Measurements from ENCODE around the gene SCN4A.
"Not testable (repeated sequence)": the region's sequence is repeated elsewhere in the genome, so short reads cannot be mapped to it uniquely, and the experiment has no call there.

The SCN4A gene

DNA sequence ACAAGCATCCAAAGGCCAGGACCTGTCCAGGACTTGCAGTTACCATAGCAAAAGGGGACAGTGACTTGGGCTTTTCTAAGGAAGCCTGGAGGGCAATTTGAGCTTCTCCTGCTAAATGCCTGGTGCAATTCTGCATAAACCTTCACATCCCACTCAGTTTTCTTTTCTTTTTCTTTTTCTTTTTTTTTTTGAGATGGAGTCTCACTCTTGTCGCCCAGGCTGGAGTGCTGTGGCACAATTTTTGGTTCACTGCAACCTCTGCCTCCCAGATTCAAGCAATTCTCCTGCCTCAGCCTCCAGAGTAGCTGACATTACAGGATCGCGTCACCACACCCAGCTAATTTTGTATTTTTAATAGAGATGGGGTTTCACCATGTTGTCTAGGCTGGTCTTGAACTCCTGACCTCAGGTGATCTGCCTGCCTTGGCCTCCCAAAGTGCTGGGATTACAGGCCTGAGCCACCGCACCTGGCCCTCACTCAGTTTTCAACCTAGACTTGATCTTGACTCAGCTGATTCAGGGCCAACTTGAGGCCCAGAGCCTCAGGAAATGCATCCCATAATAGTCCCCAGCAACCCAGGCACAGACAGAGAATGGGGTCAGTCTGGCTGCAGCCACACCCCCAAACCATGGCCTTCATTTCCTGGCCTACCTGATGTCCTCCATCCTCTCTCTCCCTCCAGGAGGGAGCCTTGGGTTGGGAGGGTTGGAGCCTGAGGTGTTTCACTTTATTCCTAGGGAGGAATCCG is 34.5 kb upstream of the SCN4A start:
- H3K4me2 ChIP-seq (ENCODE audit: low read length); H3K9me3 ChIP-seq (replicated peaks; ENCODE audit: low read length); H3K4me3 ChIP-seq (ENCODE audit: low read length); H3K36me3 ChIP-seq (ENCODE audit: insufficient read depth, low read length); H3K9ac ChIP-seq (ENCODE audit: low read depth, low read length): not testable (repeated sequence)
- H3K4me1 ChIP-seq (ENCODE audit: control insufficient read depth, insufficient read depth, low read length): peaks cover 26% of the 10 kb centered on the region
- H3K27me3 ChIP-seq (ENCODE audit: control insufficient read depth, insufficient read depth, low read length): peaks cover 18% of the 10 kb centered on the region

DNA sequence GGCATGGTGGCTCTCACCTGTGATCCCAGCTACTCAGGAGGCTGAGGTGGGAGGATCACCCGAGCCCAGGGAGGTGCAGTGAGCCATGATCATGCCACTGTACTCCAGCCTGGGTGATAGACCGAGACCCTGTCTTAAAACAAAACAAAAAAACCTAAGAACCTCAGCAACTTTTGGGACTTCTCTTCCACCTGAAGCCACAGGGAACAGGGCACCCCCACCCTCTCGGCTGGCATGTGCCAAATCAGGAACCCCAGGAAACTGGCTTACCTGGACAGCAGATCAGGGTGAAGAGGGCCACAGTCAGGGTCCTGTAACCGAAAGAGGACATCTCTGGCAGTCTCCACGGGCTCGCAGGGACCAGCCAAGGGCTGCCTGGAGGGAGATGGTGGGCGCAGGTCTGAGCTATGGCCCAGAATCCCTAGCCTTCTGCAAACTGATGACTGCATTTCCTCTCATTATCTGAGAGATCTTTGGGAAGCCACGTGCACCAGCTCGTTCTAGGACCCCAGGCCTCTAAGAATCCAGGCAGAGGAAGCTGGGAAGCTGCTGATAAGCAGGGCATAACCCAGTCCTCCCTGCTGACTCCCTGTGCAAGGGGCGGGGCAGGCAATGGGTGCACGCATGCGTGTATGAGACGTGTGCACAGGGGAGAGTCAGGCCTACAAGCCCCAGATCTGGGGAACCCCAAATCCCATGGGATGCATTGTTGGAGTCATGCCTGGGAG is 33.8 kb upstream of the SCN4A start:
- H3K9me3 ChIP-seq (replicated peaks; ENCODE audit: low read length): no peaks in the 10 kb centered on the region
- H3K36me3 ChIP-seq (ENCODE audit: insufficient read depth, low read length): no peaks in the 10 kb centered on the region
- H3K4me3 ChIP-seq (ENCODE audit: low read length): no peak overlapping the region
- H3K9ac ChIP-seq (ENCODE audit: low read depth, low read length): no peak overlapping the region
- peaks cover 24% of the 10 kb centered on the region for H3K27me3 ChIP-seq (ENCODE audit: control insufficient read depth, insufficient read depth, low read length)
- H3K4me1 ChIP-seq (ENCODE audit: control insufficient read depth, insufficient read depth, low read length): peaks cover 26% of the 10 kb centered on the region
- H3K4me2 ChIP-seq (ENCODE audit: low read length): no peak overlapping the region

GRCh38 chr17:64005734-64006167 is 33.0 kb upstream of the SCN4A start:
- no peak overlapping the region for H3K9ac ChIP-seq (ENCODE audit: low read depth, low read length)
- H3K9me3 ChIP-seq (replicated peaks; ENCODE audit: low read length): no peaks in the 10 kb centered on the region
- peaks cover 26% of the 10 kb centered on the region for H3K4me1 ChIP-seq (ENCODE audit: control insufficient read depth, insufficient read depth, low read length)
- H3K4me2 ChIP-seq (ENCODE audit: low read length): no peak overlapping the region
- peaks cover 26% of the 10 kb centered on the region for H3K27me3 ChIP-seq (ENCODE audit: control insufficient read depth, insufficient read depth, low read length)
- no peak overlapping the region for H3K4me3 ChIP-seq (ENCODE audit: low read length)
- H3K36me3 ChIP-seq (ENCODE audit: insufficient read depth, low read length): no peaks in the 10 kb centered on the region

- Histone ChIP-seq H3K9ac (ENCODE audit: low read depth, low read length) (no peak overlapping the region), H3K4me3 (ENCODE audit: low read length) (no peak overlapping the region), H3K9me3 (replicated peaks; ENCODE audit: low read length) (no peaks in the 10 kb centered on the region), H3K4me2 (ENCODE audit: low read length) (no peak overlapping the region), H3K4me1 (ENCODE audit: control insufficient read depth, insufficient read depth, low read length) (peaks cover 25% of the 10 kb centered on the region), H3K27me3 (ENCODE audit: control insufficient read depth, insufficient read depth, low read length) (peaks cover 26% of the 10 kb centered on the region), H3K36me3 (ENCODE audit: insufficient read depth, low read length) (no peaks in the 10 kb centered on the region)
Observed at GRCh38 chr17:64004903-64005733, 32.4 kb upstream of the SCN4A start.

GRCh38 chr17:64004218-64004770 is 31.6 kb upstream of the SCN4A start:
- H3K36me3 ChIP-seq (ENCODE audit: insufficient read depth, low read length): no peaks in the 10 kb centered on the region
- no peak overlapping the region for H3K4me2 ChIP-seq (ENCODE audit: low read length)
- H3K4me1 ChIP-seq (ENCODE audit: control insufficient read depth, insufficient read depth, low read length): peaks cover 18% of the 10 kb centered on the region
- peaks cover 29% of the 10 kb centered on the region for H3K27me3 ChIP-seq (ENCODE audit: control insufficient read depth, insufficient read depth, low read length)
- H3K4me3 ChIP-seq (ENCODE audit: low read length): no peak overlapping the region
- H3K9me3 ChIP-seq (replicated peaks; ENCODE audit: low read length): no peaks in the 10 kb centered on the region
- H3K9ac ChIP-seq (ENCODE audit: low read depth, low read length): no peak overlapping the region

DNA sequence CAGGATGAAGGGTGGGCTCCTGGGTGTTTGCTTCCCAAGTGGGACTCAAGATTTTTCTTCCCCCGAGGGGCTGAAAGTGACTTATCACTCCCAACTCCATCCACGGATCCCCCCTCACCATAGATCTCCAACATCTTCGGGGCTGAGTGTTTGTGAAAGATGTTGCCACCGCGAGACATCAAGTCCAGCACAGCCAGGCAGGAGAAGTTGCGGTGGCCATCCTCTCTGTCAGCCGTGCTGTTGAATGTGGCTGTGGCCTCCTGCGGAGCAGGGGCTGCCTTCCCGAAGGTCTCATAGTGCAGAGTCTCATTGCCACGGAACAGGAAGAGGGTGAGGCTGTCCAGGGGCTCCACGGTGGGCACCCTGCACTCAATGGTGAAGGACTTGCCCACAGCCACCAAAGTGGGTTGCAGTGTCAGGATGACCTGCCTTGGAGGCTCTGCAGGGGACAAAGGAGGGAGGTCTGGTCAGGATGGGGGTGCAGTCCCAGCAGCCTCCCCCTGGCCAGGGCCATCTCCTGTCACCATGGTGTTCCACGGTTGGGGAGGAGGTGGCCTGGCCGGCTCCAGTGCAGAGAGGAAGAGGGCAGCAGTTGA is 30.9 kb upstream of the SCN4A start:
- no peaks in the 10 kb centered on the region for H3K36me3 ChIP-seq (ENCODE audit: insufficient read depth, low read length)
- no peaks in the 10 kb centered on the region for H3K9me3 ChIP-seq (replicated peaks; ENCODE audit: low read length)
- H3K9ac ChIP-seq (ENCODE audit: low read depth, low read length): no peak overlapping the region
- H3K4me1 ChIP-seq (ENCODE audit: control insufficient read depth, insufficient read depth, low read length): peaks cover 12% of the 10 kb centered on the region
- H3K4me2 ChIP-seq (ENCODE audit: low read length): no peak overlapping the region
- peaks cover 36% of the 10 kb centered on the region for H3K27me3 ChIP-seq (ENCODE audit: control insufficient read depth, insufficient read depth, low read length)
- no peak overlapping the region for H3K4me3 ChIP-seq (ENCODE audit: low read length)

GRCh38 chr17:64002658-64003525 is 30.2 kb upstream of the SCN4A start:
- no peaks in the 10 kb centered on the region for H3K36me3 ChIP-seq (ENCODE audit: insufficient read depth, low read length)
- no peak overlapping the region for H3K4me3 ChIP-seq (ENCODE audit: low read length)
- no peaks in the 10 kb centered on the region for H3K9me3 ChIP-seq (replicated peaks; ENCODE audit: low read length)
- no peak overlapping the region for H3K4me2 ChIP-seq (ENCODE audit: low read length)
- H3K27me3 ChIP-seq (ENCODE audit: control insufficient read depth, insufficient read depth, low read length): peaks cover 41% of the 10 kb centered on the region
- H3K9ac ChIP-seq (ENCODE audit: low read depth, low read length): no peak overlapping the region
- H3K4me1 ChIP-seq (ENCODE audit: control insufficient read depth, insufficient read depth, low read length): peaks cover 11% of the 10 kb centered on the region

DNA sequence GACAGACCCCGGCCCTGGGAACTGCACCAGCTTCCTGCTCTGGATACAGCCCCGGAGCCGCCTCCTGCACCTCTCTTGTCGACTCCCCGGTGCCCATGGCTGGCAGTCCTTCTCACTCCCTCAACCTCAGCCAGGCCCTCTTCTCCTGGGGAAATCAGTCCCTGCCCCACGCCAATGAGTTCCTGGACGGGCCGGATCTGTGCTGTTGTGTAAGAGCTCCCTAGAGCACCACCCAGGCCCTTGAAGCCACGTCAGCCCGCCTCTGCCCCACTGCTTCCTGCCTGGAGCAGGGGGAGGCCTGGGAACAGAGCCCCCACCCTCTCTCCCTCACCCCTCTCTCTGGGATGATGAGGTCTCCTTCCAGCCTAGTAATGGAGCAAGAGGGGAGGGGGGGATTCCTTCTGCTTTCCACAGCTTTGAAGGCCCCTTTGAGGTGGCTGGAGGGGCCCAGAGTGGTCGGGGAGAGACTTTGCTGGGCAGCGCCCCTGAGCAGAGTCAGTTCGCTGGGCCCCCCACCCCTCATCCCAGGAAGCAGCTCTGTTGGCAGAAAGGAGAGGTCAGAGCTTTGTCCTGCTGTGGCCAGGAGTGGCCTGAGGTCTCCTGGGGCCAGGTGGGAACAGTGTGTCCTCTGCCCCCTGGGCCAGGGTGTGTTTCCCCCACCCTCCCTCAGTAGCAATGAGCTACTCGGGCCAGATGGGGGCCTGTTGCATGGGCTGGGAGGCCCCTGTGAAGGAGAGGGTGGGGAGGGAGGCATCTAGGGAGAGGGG is 29.2 kb upstream of the SCN4A start:
- peaks cover 10% of the 10 kb centered on the region for H3K4me1 ChIP-seq (ENCODE audit: control insufficient read depth, insufficient read depth, low read length)

GRCh38 chr17:64001091-64001579 is 28.4 kb upstream of the SCN4A start:
- H3K4me1 ChIP-seq (ENCODE audit: control insufficient read depth, insufficient read depth, low read length): peaks cover 10% of the 10 kb centered on the region
- no peaks in the 10 kb centered on the region for H3K36me3 ChIP-seq (ENCODE audit: insufficient read depth, low read length)

More for the DNA sequence above, 29.2 kb upstream of the SCN4A start:
- no peak overlapping the region for H3K4me2 ChIP-seq (ENCODE audit: low read length)
- H3K4me3 ChIP-seq (ENCODE audit: low read length): no peak overlapping the region
- H3K36me3 ChIP-seq (ENCODE audit: insufficient read depth, low read length): no peaks in the 10 kb centered on the region
- H3K27me3 ChIP-seq (ENCODE audit: control insufficient read depth, insufficient read depth, low read length): peaks cover 51% of the 10 kb centered on the region
- H3K9me3 ChIP-seq (replicated peaks; ENCODE audit: low read length): no peaks in the 10 kb centered on the region
- H3K9ac ChIP-seq (ENCODE audit: low read depth, low read length): no peak overlapping the region

More at GRCh38 chr17:64001091-64001579, 28.4 kb upstream of the SCN4A start:
- no peak overlapping the region for H3K4me3 ChIP-seq (ENCODE audit: low read length)
- H3K4me2 ChIP-seq (ENCODE audit: low read length): no peak overlapping the region
- no peak overlapping the region for H3K9ac ChIP-seq (ENCODE audit: low read depth, low read length)
- H3K27me3 ChIP-seq (ENCODE audit: control insufficient read depth, insufficient read depth, low read length): peaks cover 59% of the 10 kb centered on the region
- H3K9me3 ChIP-seq (replicated peaks; ENCODE audit: low read length): no peaks in the 10 kb centered on the region
